K562 (cell line): ENCODE measurements around the gene BCR. TPM values are rescaled to one million over a fixed set of nuclear protein-coding genes. Genes with fewer than 3 reads are reported as not detected.

Experiments used
- ATAC-seq: fragments of 200-7000 bp; cut with Tn5 transposase; 3 replicates; pipeline ENCODE4 v1.9.1; 2020; ENCODE audit warnings: moderate library complexity
- BruUV-seq: library from RNA; stranded (reverse); fragments of 400-500 nt; replicated peaks from 2 replicates; lab custom pipeline; 2021; lab: Mats Ljungman, UMichigan
- CTCF ChIA-PET: fragments of 300-600 bp; formaldehyde crosslinking; extraction: SDS; loops from one replicate; lab custom pipeline; 2021; ENCODE audit warnings: low intra/inter-chr PET ratio; lab: Yijun Ruan, JAX
- POLR2A ChIA-PET: fragments of 300-600, 350-650 bp; sonication (Branson Sonifier 250); formaldehyde crosslinking; extraction: SDS; loops from one replicate; lab custom pipeline; 2021; ENCODE audit warnings: antibody characterized with exemption, inconsistent platforms; lab: Yijun Ruan, JAX
- DNase-seq, 4 experiments: peaks; one replicate each; pipeline versions ENCODE4 v3.0.0 to v3.0.0-alpha.2; 2011 to 2018; ENCODE audit warnings: low spot score in 3 of 4, mixed read lengths in 3 of 4; ENCODE audit errors: extremely low read depth in 1 of 4
- FAIRE-seq: peaks from 2 replicates; lab custom pipeline; 2011; peaks lifted over from hg19 to GRCh38; lab: Jason Lieb, UNC
- H2AFZ ChIP-seq: 2 replicates; pipeline ENCODE4 v1.6.0; 2011; ENCODE audit warnings: low read depth, low read length, control low read depth, inconsistent platforms
- H3K27ac ChIP-seq: fragments of 200-600 bp; 3 replicates; pipeline ENCODE4 v1.8.0; 2011; ENCODE audit warnings: low read depth, mild to moderate bottlenecking, control low read depth, inconsistent platforms, low read length, moderate library complexity, mixed read lengths; ENCODE audit errors: extremely low read depth
- H3K27me3 ChIP-seq, 2 experiments: fragments of 300-600 bp in 1 of 2; 2 replicates in 1 of 2; 3 replicates in 1 of 2; pipeline versions ENCODE4 v1.6.0 to v1.8.0; 2011; ENCODE audit warnings: inconsistent platforms in 2 of 2, low read length in 2 of 2, mild to moderate bottlenecking in 1 of 2, mixed read lengths in 1 of 2, moderate library complexity in 1 of 2; ENCODE audit not compliant: control insufficient read depth in 2 of 2, insufficient read depth in 2 of 2
- H3K36me3 ChIP-seq: fragments of 300-600 bp; 3 replicates; pipeline ENCODE4 v1.8.0; 2011; ENCODE audit warnings: mild to moderate bottlenecking, low read length, inconsistent platforms; ENCODE audit not compliant: control insufficient read depth, insufficient read depth
- H3K4me1 ChIP-seq, 2 experiments: fragments of 200-600 bp in 1 of 2; replicated peaks in 1 of 2; 2 replicates in 1 of 2; 3 replicates in 1 of 2; pipeline versions ENCODE4 v1.5.1 to v1.8.0; 2011; ENCODE audit warnings: inconsistent platforms in 2 of 2, low read length in 2 of 2, mild to moderate bottlenecking in 1 of 2, mixed read lengths in 1 of 2, moderate library complexity in 1 of 2; ENCODE audit not compliant: control insufficient read depth in 2 of 2, insufficient read depth in 2 of 2
- H3K4me2 ChIP-seq: 2 replicates; pipeline ENCODE4 v1.6.1; 2011; ENCODE audit warnings: low read length, control low read depth, inconsistent platforms, mixed read lengths; ENCODE audit not compliant: insufficient read depth
- H3K4me3 ChIP-seq: fragments of 200-600 bp; sonication (generic), shearing (Covaris generic); 2 replicates; pipeline ENCODE4 v1.5.1; 2016; ENCODE audit warnings: control low read depth, inconsistent platforms
- H3K79me2 ChIP-seq: fragments of 200-600 bp; 3 replicates; pipeline ENCODE4 v1.8.0; 2011; ENCODE audit warnings: low read length, inconsistent platforms; ENCODE audit not compliant: control insufficient read depth, insufficient read depth
- H3K9ac ChIP-seq, 2 experiments: 2 replicates each; pipeline versions ENCODE4 v1.6.0 to v1.6.1; 2011; ENCODE audit warnings: low read depth in 2 of 2, low read length in 2 of 2, control low read depth in 1 of 2, inconsistent platforms in 1 of 2, mild to moderate bottlenecking in 1 of 2, mixed read lengths in 1 of 2; ENCODE audit not compliant: insufficient read depth in 1 of 2
- H3K9me1 ChIP-seq: one replicate; pipeline ENCODE4 v1.6.0; 2011; ENCODE audit warnings: inconsistent platforms, mild to moderate bottlenecking, low read length, moderate library complexity; ENCODE audit not compliant: control insufficient read depth, insufficient read depth
- H3K9me3 ChIP-seq: replicated peaks from 2 replicates; pipeline ENCODE4 v1.5.1; 2011; ENCODE audit warnings: low read depth, low read length, inconsistent platforms; ENCODE audit not compliant: control insufficient read depth, insufficient read depth
- H4K20me1 ChIP-seq: replicated peaks from 2 replicates; pipeline ENCODE4 v1.6.1; 2011; ENCODE audit warnings: low read length, inconsistent platforms, mixed read lengths; ENCODE audit not compliant: control insufficient read depth, insufficient read depth
- ARNT ChIP-seq, 2 experiments: fragments of 450-650 bp; IDR thresholded peaks; 2 replicates each; pipeline ENCODE4 v1.6.1; 2016; ENCODE audit warnings: mild to moderate bottlenecking in 1 of 2
- CBX1 ChIP-seq: sonication (generic); IDR thresholded peaks from 2 replicates; pipeline ENCODE4 v1.6.1; 2016; ENCODE audit warnings: antibody characterized with exemption, low read depth, mild to moderate bottlenecking
- FOXJ2 ChIP-seq: fragments of 200-800 bp; sonication (Bioruptor generic); IDR thresholded peaks from 2 replicates; pipeline ENCODE4 v1.6.1; 2016; ENCODE audit warnings: missing genetic modification characterization, missing compliant biosample characterization
- KLF16 ChIP-seq: IDR thresholded peaks from 2 replicates; pipeline ENCODE4 v1.6.1; 2016; ENCODE audit warnings: antibody characterized with exemption
- NCOA1 ChIP-seq: fragments of 450-650 bp; IDR thresholded peaks from 2 replicates; pipeline ENCODE4 v1.6.1; 2016; ENCODE audit warnings: low read depth
- YBX1 ChIP-seq: fragments of 450-650 bp; IDR thresholded peaks from 2 replicates; pipeline ENCODE4 v1.7.1; 2016; ENCODE audit warnings: mild to moderate bottlenecking
- WGBS: fragments of 100-300 bp; shearing (Covaris generic); methylation state at CpG from one replicate; pipeline ENCODE4 v1.1.6; 2016; ENCODE audit warnings: low coverage, mixed read lengths; ENCODE audit not compliant: insufficient coverage; ENCODE audit errors: missing lambda C conversion rate; 5-methylcytosine and 5-hydroxymethylcytosine counted together
- in situ Hi-C: fragments of 300-500 bp; cut with MboI; formaldehyde crosslinking; loops from 4 replicates; pipeline ENCODE4 v1.15.0; 2018; ENCODE audit warnings: inconsistent platforms, mixed read lengths
- intact Hi-C: fragments of 100-400 bp; cut with micrococcal nuclease; formaldehyde crosslinking; loops from 2 replicates; pipeline ENCODE4 v1.14.2; 2022
- polyA plus RNA-seq, 8 experiments: library from polyadenylated mRNA; depleted of rRNA in 4 of 8; stranded (reverse) in 5 of 8; unstranded in 3 of 8; fragments of >200 nt; fragmentation: Nextera tagmentation in 2 of 8; fragmentation: Illumina TruSeq in 1 of 8; extraction: Ambion mirVana in 2 of 8; extraction: Trizol in 1 of 8; gene quantifications; 2 replicates each; pipeline versions ENCODE4 v1.2.1 to v1.2.3, GENCODE V29; 2011 to 2014; ENCODE audit warnings: inconsistent platforms in 1 of 8, missing spikeins in 1 of 8
- total RNA-seq, 7 experiments: library from RNA; depleted of rRNA in 6 of 7; stranded (reverse); fragments of >200 nt in 6 of 7; fragmentation: Illumina TruSeq in 2 of 7; extraction: Trizol in 2 of 7; gene quantifications; 2 replicates each; pipeline versions ENCODE4 v1.2.1 to v1.2.3, GENCODE V29; 2011 to 2021; ENCODE audit warnings: low replicate concordance in 1 of 7
- TF ChIP-seq, protein P1 (sequence below): sonication (generic); formaldehyde crosslinking; IDR thresholded peaks from 2 replicates; pipeline ENCODE4 v1.8.1; 2023; ENCODE audit warnings: mild to moderate bottlenecking, missing genetic modification reagents, moderate library complexity
- TF ChIP-seq, protein P2 (sequence below): sonication (generic); formaldehyde crosslinking; IDR thresholded peaks from 2 replicates; pipeline ENCODE4 v1.8.0; 2022; ENCODE audit warnings: mild to moderate bottlenecking, missing genetic modification reagents, borderline replicate concordance

Gene BCR
- total and polyA plus RNA-seq, 9 of the 15 experiments (the other 6 are each of a cell fraction or from before 2014, with no cell fraction given) = 0.41 to 150 (median 45.6) TPM

GRCh38 chr22:23219317-23219716, 39.0 kb downstream of the BCR start:
- 81% methylated on average over 10 of the region's 10 CpGs for WGBS
- Histone ChIP-seq H3K4me2 (peak overlapping the region; percentile 18; the same call in 1 of the 2 replicates), H3K9me3 (no peaks in the 10 kb centered on the region), H4K20me1 (peaks cover 99% of the 10 kb centered on the region), H3K9me1 (peaks cover 80% of the 10 kb centered on the region), H3K4me1 (peaks cover 73% of the 10 kb centered on the region in 2 experiments), H3K27me3 (no peaks in the 10 kb centered on the region), H2AFZ (no peak overlapping the region), H3K9ac (peak overlapping the region in 1 of 2 experiments; percentile 81; a peak in 2 of 4 replicates), H3K27ac (no peak overlapping the region), H3K79me2 (peaks cover 98% of the 10 kb centered on the region), H3K4me3 (no peak overlapping the region), H3K36me3 (peaks cover 5% of the 10 kb centered on the region; the same call in 1 of the 3 replicates)
- intact Hi-C loops = loop anchor here (2.0 kb wide), 1 partner anchor 59 kb away; no protein-coding TSS in a partner anchor
- DNase-seq = peak in 1 of 4 experiments; percentile 62
- ChIA-PET POLR2A (interaction anchor here (0.8 to 86.5 kb wide), 8 partner anchors 18 to 109 kb away, joined by 3 to 3476 read pairs (median 8); partner anchors contain the start of genes BCR and RAB36), CTCF (interaction anchor here (1.3 to 1.4 kb wide), 2 partner anchors 41 to 62 kb away, joined by 4 to 5 read pairs; no protein-coding TSS in a partner anchor)
- in situ Hi-C loops = no loop called here
- no peak for ATAC-seq
- BruUV-seq = no TSS peak
- TF ChIP-seq KLF16 = no peak
- no peak for TF ChIP-seq FOXJ2 (tag)
- no peak for TF ChIP-seq YBX1
- no peak for FAIRE-seq

DNA sequence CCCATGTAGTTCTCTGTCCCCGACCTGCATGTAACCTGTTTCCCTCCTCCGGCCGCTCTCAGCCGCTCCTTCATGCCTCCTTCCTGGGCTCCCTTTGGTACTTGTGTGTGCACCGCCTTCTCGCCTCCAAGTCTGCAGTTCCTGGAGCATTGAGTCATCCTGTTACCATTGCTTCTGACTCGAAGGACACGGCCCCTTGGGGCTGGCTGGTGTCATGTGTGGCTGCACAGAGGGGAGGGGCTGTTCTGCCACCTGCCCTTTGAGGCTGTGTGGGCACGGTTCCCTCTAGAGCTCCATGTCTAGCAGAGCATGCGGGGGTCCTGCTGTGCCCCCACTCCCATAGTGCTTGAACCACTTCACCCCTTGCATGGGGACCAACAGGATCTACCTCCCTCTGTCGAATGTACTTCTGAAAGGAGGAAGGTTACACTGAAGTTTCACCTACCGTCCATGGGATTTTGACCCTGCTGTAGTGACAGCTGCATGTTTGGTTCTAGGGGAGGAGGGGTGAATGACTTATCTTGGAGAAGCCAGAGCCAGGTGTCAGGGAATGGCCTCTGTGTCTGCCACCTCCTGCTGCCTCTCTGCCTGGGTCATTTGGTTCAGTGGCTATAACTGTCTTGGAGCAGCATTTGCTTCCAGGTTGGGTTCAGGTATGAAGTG, 39.6 kb downstream of the BCR start:
- Histone ChIP-seq H3K4me1 (peaks cover 77 to 78% of the 10 kb centered on the region in 2 experiments), H3K36me3 (peaks cover 5% of the 10 kb centered on the region; the same call in 1 of the 3 replicates), H3K79me2 (peaks cover 98% of the 10 kb centered on the region), H3K9me1 (peaks cover 77% of the 10 kb centered on the region), H3K4me3 (no peak overlapping the region), H3K9ac (peak overlapping the region; percentile 1 to 81; a peak in 3 of 4 replicates), H4K20me1 (peaks cover 94% of the 10 kb centered on the region), H3K27me3 (no peaks in the 10 kb centered on the region), H3K27ac (peak overlapping the region; percentile 6; the same call in 2 of the 3 replicates), H3K9me3 (no peaks in the 10 kb centered on the region), H2AFZ (no peak overlapping the region), H3K4me2 (peak overlapping the region; percentile 63)
- peak; percentile 74 for FAIRE-seq
- WGBS = 31% methylated on average over 12 of the region's 12 CpGs
- no TSS peak for BruUV-seq
- in situ Hi-C loops = no loop called here
- POLR2A ChIA-PET = interaction anchor here (0.5 to 86.5 kb wide), 11 partner anchors 19 to 666 kb away, joined by 3 to 3476 read pairs (median 4); partner anchors contain the start of genes BCR and RAB36
- intact Hi-C loops = loop anchor here (1.0 to 2.0 kb wide), 3 partner anchors 31 to 59 kb away; no protein-coding TSS in a partner anchor
- DNase-seq = peak in 2 of 4 experiments; percentile 90 to 94
- ATAC-seq = peak; percentile 54
- CTCF ChIA-PET = interaction anchor here (1.3 kb wide), 1 partner anchor 61 kb away, joined by 4 read pairs; no protein-coding TSS in a partner anchor
- TF ChIP-seq NCOA1 = no peak
- TF ChIP-seq, protein P1, sequence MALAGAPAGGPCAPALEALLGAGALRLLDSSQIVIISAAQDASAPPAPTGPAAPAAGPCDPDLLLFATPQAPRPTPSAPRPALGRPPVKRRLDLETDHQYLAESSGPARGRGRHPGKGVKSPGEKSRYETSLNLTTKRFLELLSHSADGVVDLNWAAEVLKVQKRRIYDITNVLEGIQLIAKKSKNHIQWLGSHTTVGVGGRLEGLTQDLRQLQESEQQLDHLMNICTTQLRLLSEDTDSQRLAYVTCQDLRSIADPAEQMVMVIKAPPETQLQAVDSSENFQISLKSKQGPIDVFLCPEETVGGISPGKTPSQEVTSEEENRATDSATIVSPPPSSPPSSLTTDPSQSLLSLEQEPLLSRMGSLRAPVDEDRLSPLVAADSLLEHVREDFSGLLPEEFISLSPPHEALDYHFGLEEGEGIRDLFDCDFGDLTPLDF (CRISPR knock-in tag) = peak; percentile 55; the same call in 1 of the 2 replicates
- TF ChIP-seq, protein P2, sequence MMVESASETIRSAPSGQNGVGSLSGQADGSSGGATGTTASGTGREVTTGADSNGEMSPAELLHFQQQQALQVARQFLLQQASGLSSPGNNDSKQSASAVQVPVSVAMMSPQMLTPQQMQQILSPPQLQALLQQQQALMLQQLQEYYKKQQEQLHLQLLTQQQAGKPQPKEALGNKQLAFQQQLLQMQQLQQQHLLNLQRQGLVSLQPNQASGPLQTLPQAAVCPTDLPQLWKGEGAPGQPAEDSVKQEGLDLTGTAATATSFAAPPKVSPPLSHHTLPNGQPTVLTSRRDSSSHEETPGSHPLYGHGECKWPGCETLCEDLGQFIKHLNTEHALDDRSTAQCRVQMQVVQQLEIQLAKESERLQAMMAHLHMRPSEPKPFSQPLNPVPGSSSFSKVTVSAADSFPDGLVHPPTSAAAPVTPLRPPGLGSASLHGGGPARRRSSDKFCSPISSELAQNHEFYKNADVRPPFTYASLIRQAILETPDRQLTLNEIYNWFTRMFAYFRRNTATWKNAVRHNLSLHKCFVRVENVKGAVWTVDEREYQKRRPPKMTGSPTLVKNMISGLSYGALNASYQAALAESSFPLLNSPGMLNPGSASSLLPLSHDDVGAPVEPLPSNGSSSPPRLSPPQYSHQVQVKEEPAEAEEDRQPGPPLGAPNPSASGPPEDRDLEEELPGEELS = no peak
- TF ChIP-seq CBX1 = no peak
- no peak for TF ChIP-seq ARNT (IDR thresholded peaks at IDR 0.05)
